ENCODE data around the gene ICE1. TPM values are rescaled to one million over a fixed set of nuclear protein-coding genes. Genes with fewer than 3 reads are reported as not detected.

ICE1 gene
- polyA plus RNA-seq, 2 of the 4 experiments (the other 2 are of a cell fraction) = 16.3 to 33.1 TPM

- peaks cover 12% of the 10 kb centered on the region; the same call in 2 of the 3 replicates for H3K9me3 ChIP-seq
- H3K4me3 ChIP-seq = no peak overlapping the region
- WGBS (ENCODE audit: missing lambda C conversion rate) = 21% methylated on average over 3 of the region's 3 CpGs
- H3K4me2 ChIP-seq = no peak overlapping the region
- ChIA-PET POLR2A (no interaction called here), CTCF (no interaction called here)
- DNase-seq (ENCODE audit: low read depth in 1 of 2, low spot score in 1 of 2) = no peak
- no peak for TF ChIP-seq NPAS2 (CRISPR knock-in tag; IDR thresholded peaks at IDR 0.05; ENCODE audit: borderline replicate concordance)
- TF ChIP-seq ZSCAN20 (CRISPR knock-in tag; IDR thresholded peaks at IDR 0.05) = no peak
- TF ChIP-seq KDM1A (IDR thresholded peaks at IDR 0.05; ENCODE audit: low read depth) = no peak
- TF ChIP-seq RCOR1 (IDR thresholded peaks at IDR 0.05; ENCODE audit: low read depth, low read length) = no peak
- TF ChIP-seq FOXS1 (CRISPR knock-in tag; IDR thresholded peaks at IDR 0.05) = no peak
- TF ChIP-seq PBX3 (IDR thresholded peaks at IDR 0.05) = no peak
- no peak for TF ChIP-seq RARB (CRISPR knock-in tag; IDR thresholded peaks at IDR 0.05)
- no peak for TF ChIP-seq EHF (CRISPR knock-in tag; IDR thresholded peaks at IDR 0.05)
- no peak for TF ChIP-seq CTCF (IDR thresholded peaks at IDR 0.05)
- no peak for TF ChIP-seq ZFP36 (IDR thresholded peaks at IDR 0.05; ENCODE audit: borderline replicate concordance, partially characterized antibody)
- TF ChIP-seq ELK1 (IDR thresholded peaks at IDR 0.05; ENCODE audit: low read depth, low read length) = no peak
- no peak for TF ChIP-seq FOSL2 (IDR thresholded peaks at IDR 0.05)
- TF ChIP-seq FOSL2 (CRISPR knock-in tag; IDR thresholded peaks at IDR 0.05) = no peak
- TF ChIP-seq SMC3 (IDR thresholded peaks at IDR 0.05) = no peak
- H3K27ac ChIP-seq = no peak overlapping the region
- ATAC-seq = no peak
- no peak for FAIRE-seq
- no peaks in the 10 kb centered on the region for H3K4me1 ChIP-seq
These were observed 83.3 kb downstream of the ICE1 start for GRCh38 chr5:5505815-5506214.

- H3K9me3 ChIP-seq = peaks cover 9% of the 10 kb centered on the region; the same call in 2 of the 3 replicates
- 7% methylated on average over 2 of the region's 2 CpGs for WGBS (ENCODE audit: missing lambda C conversion rate)
- ATAC-seq (no peak), DNase-seq (ENCODE audit: low read depth in 1 of 2, low spot score in 1 of 2) (no peak), FAIRE-seq (no peak)
- no peaks in the 10 kb centered on the region for H3K4me1 ChIP-seq
- ChIA-PET POLR2A (no interaction called here), CTCF (interaction anchor here (0.6 kb wide), 1 partner anchor 30 kb away, joined by 3 read pairs; no protein-coding TSS in a partner anchor)
- TF ChIP-seq MAZ (IDR thresholded peaks at IDR 0.05; ENCODE audit: borderline replicate concordance, low read depth, low read length) = no peak
- TF ChIP-seq ESRRA (IDR thresholded peaks at IDR 0.05; ENCODE audit: borderline replicate concordance, low read length) = no peak
- no peak for TF ChIP-seq FOSL2 (IDR thresholded peaks at IDR 0.05)
- no peak for TF ChIP-seq FOSL2 (CRISPR knock-in tag; IDR thresholded peaks at IDR 0.05)
- no peak for TF ChIP-seq CBX2 (IDR thresholded peaks at IDR 0.05; ENCODE audit: borderline replicate concordance, low read depth)
- TF ChIP-seq EP300 (IDR thresholded peaks at IDR 0.05) = no peak
- no peak for TF ChIP-seq RNF2 (IDR thresholded peaks at IDR 0.05; ENCODE audit: borderline replicate concordance, low read depth)
- TF ChIP-seq TP53 (CRISPR knock-in tag; IDR thresholded peaks at IDR 0.05) = no peak
- TF ChIP-seq NR3C1 (IDR thresholded peaks at IDR 0.05) = no peak
- no peak for TF ChIP-seq TFCP2L1 (CRISPR knock-in tag; IDR thresholded peaks at IDR 0.05)
- no peak for TF ChIP-seq POLR2A (IDR thresholded peaks at IDR 0.05; ENCODE audit: low read length)
- no peak for TF ChIP-seq CHD2 (IDR thresholded peaks at IDR 0.05; ENCODE audit: low read length, partially characterized antibody)
- TF ChIP-seq GATA3 (IDR thresholded peaks at IDR 0.05; ENCODE audit: borderline replicate concordance) = no peak
- TF ChIP-seq ZFP36 (IDR thresholded peaks at IDR 0.05; ENCODE audit: borderline replicate concordance, partially characterized antibody) = no peak
- no peak overlapping the region for H3K4me3 ChIP-seq
- H3K4me2 ChIP-seq = no peak overlapping the region
- H3K27ac ChIP-seq = no peak overlapping the region
These were observed 85.9 kb downstream of the ICE1 start for GRCh38 chr5:5508391-5508790.

Data from A549 (cell line).